A673 (cell line): Measurements from ENCODE around the gene WHAMM. TPM values are rescaled to one million over a fixed set of nuclear protein-coding genes. Genes with fewer than 3 reads are reported as not detected.

Experiments
- BruUV-seq: library from RNA; stranded (reverse); fragments of 400-500 nt; replicated peaks from 2 replicates; lab custom pipeline; 2021; lab: Mats Ljungman, UMichigan
- CTCF ChIA-PET: fragments of 300-600 bp; sonication (Branson Sonifier 250); formaldehyde crosslinking; loops from one replicate; lab custom pipeline; 2022; ENCODE audit warnings: antibody characterized with exemption; lab: Charles Lee
- POLR2A ChIA-PET: fragments of 300-600 bp; sonication (Branson Sonifier 250); formaldehyde crosslinking; loops from one replicate; lab custom pipeline; 2022; ENCODE audit warnings: antibody characterized with exemption; ENCODE audit not compliant: low non-redundant PET; lab: Charles Lee
- DNase-seq: peaks from one replicate; pipeline ENCODE4 v3.0.0-alpha.2; 2015; ENCODE audit warnings: low spot score
- H3K27ac ChIP-seq: fragments of 200-600 bp; sonication (generic); 2 replicates; pipeline ENCODE4 v1.5.1; 2016; ENCODE audit warnings: mixed run types, low read depth, mild to moderate bottlenecking, mixed read lengths, antibody characterized with exemption, low read length; ENCODE audit not compliant: poor library complexity, severe bottlenecking
- H3K27me3 ChIP-seq: fragments of 200-600 bp; sonication (generic); replicated peaks from 2 replicates; pipeline ENCODE4 v1.6.1; 2017; ENCODE audit warnings: mixed run types, low read depth, mild to moderate bottlenecking, mixed read lengths, antibody characterized with exemption, low read length; ENCODE audit not compliant: insufficient read depth, poor library complexity
- H3K36me3 ChIP-seq: fragments of 200-600 bp; sonication (generic); 2 replicates; pipeline ENCODE4 v1.6.1; 2016; ENCODE audit warnings: mixed run types, mild to moderate bottlenecking, mixed read lengths, antibody characterized with exemption, low read length; ENCODE audit not compliant: insufficient read depth, poor library complexity, severe bottlenecking
- H3K4me1 ChIP-seq: fragments of 200-600 bp; sonication (generic); 2 replicates; pipeline ENCODE4 v1.6.1; 2017; ENCODE audit warnings: mixed run types, mild to moderate bottlenecking, mixed read lengths, antibody characterized with exemption, low read length; ENCODE audit not compliant: insufficient read depth, poor library complexity, severe bottlenecking
- H3K4me3 ChIP-seq: fragments of 200-600 bp; sonication (generic); 2 replicates; pipeline ENCODE4 v1.5.1; 2016; ENCODE audit warnings: low read depth, mixed run types, mild to moderate bottlenecking, mixed read lengths, low read length; ENCODE audit not compliant: poor library complexity, severe bottlenecking
- H3K9me3 ChIP-seq: fragments of 200-600 bp; sonication (generic); 2 replicates; pipeline ENCODE4 v1.6.1; 2016; ENCODE audit warnings: mixed run types, low read depth, mild to moderate bottlenecking, mixed read lengths, antibody characterized with exemption, low read length; ENCODE audit not compliant: poor library complexity, severe bottlenecking
- EZH2 ChIP-seq: fragments of 200-600 bp; sonication (generic); IDR thresholded peaks from 2 replicates; pipeline ENCODE4 v1.6.1; 2017; ENCODE audit warnings: borderline replicate concordance, low read depth, mild to moderate bottlenecking, mixed read lengths, antibody characterized with exemption, low read length; ENCODE audit not compliant: poor library complexity, severe bottlenecking
- intact Hi-C: fragments of 100-400 bp; cut with micrococcal nuclease; formaldehyde crosslinking; loops from one replicate; pipeline ENCODE4 v1.10.0; 2022; ENCODE audit not compliant: unreplicated experiment
- total RNA-seq: library from RNA; stranded (reverse); gene quantifications from 2 replicates; pipeline ENCODE4 v1.2.3, GENCODE V29; 2021
- TF ChIP-seq, protein P1 (sequence below): fragments of 300-800, 200-600 bp; sonication (generic); conservative IDR thresholded peaks from 2 replicates; pipeline ENCODE4 v1.5.1; 2017; ENCODE audit warnings: low read depth, mild to moderate bottlenecking, antibody characterized with exemption, low read length, moderate library complexity, mixed read lengths

WHAMM gene
- total RNA-seq, 1 experiment from 2014 or later: 5.1 TPM

DNA sequence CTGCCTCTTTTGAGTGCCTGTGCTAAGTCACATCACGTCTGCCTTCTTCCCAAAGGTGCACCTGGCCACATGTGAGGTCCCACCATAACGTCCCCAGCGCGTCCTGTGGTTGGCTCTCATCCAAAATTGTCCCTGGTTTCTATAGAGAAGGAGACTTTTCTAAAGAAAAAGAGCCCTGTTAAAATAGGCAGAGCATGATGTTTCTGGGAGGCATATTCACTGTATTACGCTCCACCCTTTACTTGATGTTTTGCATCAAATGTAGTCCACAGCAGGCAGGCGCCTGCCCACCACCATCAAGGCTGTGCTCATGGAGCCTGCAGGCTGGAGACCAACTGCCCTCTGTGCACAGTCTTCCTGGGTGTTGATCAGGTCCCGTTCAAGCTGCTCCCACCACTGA, 36.3 kb downstream of the WHAMM start:
- no peak for TF ChIP-seq EZH2
- TF ChIP-seq, protein P1, sequence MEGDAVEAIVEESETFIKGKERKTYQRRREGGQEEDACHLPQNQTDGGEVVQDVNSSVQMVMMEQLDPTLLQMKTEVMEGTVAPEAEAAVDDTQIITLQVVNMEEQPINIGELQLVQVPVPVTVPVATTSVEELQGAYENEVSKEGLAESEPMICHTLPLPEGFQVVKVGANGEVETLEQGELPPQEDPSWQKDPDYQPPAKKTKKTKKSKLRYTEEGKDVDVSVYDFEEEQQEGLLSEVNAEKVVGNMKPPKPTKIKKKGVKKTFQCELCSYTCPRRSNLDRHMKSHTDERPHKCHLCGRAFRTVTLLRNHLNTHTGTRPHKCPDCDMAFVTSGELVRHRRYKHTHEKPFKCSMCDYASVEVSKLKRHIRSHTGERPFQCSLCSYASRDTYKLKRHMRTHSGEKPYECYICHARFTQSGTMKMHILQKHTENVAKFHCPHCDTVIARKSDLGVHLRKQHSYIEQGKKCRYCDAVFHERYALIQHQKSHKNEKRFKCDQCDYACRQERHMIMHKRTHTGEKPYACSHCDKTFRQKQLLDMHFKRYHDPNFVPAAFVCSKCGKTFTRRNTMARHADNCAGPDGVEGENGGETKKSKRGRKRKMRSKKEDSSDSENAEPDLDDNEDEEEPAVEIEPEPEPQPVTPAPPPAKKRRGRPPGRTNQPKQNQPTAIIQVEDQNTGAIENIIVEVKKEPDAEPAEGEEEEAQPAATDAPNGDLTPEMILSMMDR: no peak
- intact Hi-C loops: no loop called here
- Histone ChIP-seq H3K4me1 (no peaks in the 10 kb centered on the region), H3K36me3 (no peaks in the 10 kb centered on the region), H3K27ac (no peak overlapping the region), H3K9me3 (no peaks in the 10 kb centered on the region), H3K27me3 (no peaks in the 10 kb centered on the region), H3K4me3 (no peak overlapping the region)
- POLR2A ChIA-PET: no interaction called here
- CTCF ChIA-PET: no interaction called here
- DNase-seq: no peak
- no TSS peak for BruUV-seq

DNA sequence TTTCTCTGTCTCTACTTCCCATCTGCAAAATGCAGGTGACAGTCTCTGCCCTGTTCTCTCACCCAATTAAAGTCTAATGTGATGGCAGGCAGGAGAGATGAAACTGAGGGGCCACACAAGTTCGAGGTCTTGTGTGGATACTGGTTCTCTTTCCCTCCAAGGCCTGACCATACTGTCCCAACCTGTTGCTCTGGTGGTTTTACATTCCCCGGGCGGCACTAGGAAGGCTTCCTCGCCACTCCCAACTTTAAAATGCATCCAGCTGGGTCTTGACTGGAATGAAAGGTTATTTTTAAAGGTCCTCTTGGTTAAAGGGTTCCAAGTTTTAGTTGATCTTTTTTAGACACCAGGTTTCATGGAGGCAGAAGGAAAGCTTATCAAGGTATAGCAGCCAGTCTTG, 37.2 kb downstream of the WHAMM start:
- BruUV-seq: no TSS peak
- Histone ChIP-seq H3K4me3 (no peak overlapping the region), H3K27ac (no peak overlapping the region), H3K9me3 (no peaks in the 10 kb centered on the region), H3K27me3 (no peaks in the 10 kb centered on the region), H3K4me1 (peaks cover 6% of the 10 kb centered on the region), H3K36me3 (no peaks in the 10 kb centered on the region)
- no peak for DNase-seq
- CTCF ChIA-PET: no interaction called here
- TF ChIP-seq, protein P1: no peak
- TF ChIP-seq EZH2: no peak
- POLR2A ChIA-PET: no interaction called here
- intact Hi-C loops: no loop called here

DNA sequence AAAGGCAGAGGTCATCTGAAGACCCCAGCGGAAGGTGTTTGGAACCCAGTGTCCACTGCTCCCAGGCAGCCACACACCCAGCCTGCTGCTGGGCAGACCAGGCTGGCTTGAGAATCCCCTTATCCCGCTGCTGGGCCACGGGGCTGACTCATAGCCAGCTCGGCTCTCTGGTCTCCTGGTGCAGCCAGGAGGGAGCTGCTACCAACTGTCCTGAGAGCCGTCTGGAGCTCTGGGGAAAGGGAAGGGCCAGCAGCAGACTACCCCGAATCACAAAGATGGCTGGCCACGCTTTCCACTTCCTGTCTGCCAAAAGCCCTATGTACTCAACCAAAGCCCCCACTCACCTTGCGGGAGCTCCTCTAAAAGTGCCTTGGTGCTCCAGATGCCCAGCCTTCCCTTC, 38.3 kb downstream of the WHAMM start:
- no TSS peak for BruUV-seq
- Histone ChIP-seq H3K27ac (no peak overlapping the region), H3K36me3 (no peaks in the 10 kb centered on the region), H3K9me3 (no peaks in the 10 kb centered on the region), H3K4me1 (peaks cover 10% of the 10 kb centered on the region), H3K4me3 (no peak overlapping the region), H3K27me3 (no peaks in the 10 kb centered on the region)
- POLR2A ChIA-PET: interaction anchor here (0.6 kb wide), 1 partner anchor 13 kb away, joined by 3 read pairs; no protein-coding TSS in a partner anchor
- no peak for TF ChIP-seq EZH2
- TF ChIP-seq, protein P1: no peak
- intact Hi-C loops: no loop called here
- CTCF ChIA-PET: no interaction called here
- DNase-seq: no peak
